Activated naive CD4-positive, alpha-beta T cell (primary cell): ENCODE measurements around the gene RNU5B-1.
A peak's percentile ranks its signal among the peaks of the same experiment; 100 is the strongest.

Source experiments
- DNase-seq, 4 experiments: peaks; one replicate each; lab custom pipeline; 2025; lab: John Stamatoyannopoulos, UW

The RNU5B-1 gene

GRCh38 chr15:65289261-65289854, 15.1 kb upstream of the RNU5B-1 start:
- DNase-seq = no peak

- no peak for DNase-seq
These were observed 14.2 kb upstream of the RNU5B-1 start for GRCh38 chr15:65290228-65290627.

GRCh38 chr15:65292938-65293518, 11.4 kb upstream of the RNU5B-1 start:
- no peak for DNase-seq

- DNase-seq = no peak
These were observed 5.7 kb upstream of the RNU5B-1 start for GRCh38 chr15:65298731-65299130.

- DNase-seq = no peak
These were observed 3.5 kb upstream of the RNU5B-1 start for GRCh38 chr15:65300924-65301441.

GRCh38 chr15:65302061-65302460, 2.4 kb upstream of the RNU5B-1 start:
- no peak for DNase-seq

- DNase-seq = no peak
These were observed 643 bp upstream of the RNU5B-1 start for GRCh38 chr15:65303687-65304380.

GRCh38 chr15:65305150-65305758, 777 bp downstream of the RNU5B-1 start:
- DNase-seq = no peak

GRCh38 chr15:65305776-65306175, 1.3 kb downstream of the RNU5B-1 start:
- DNase-seq = no peak

- no peak for DNase-seq
These were observed 2.1 kb downstream of the RNU5B-1 start for GRCh38 chr15:65306551-65306950.

- no peak for DNase-seq
These were observed 3.5 kb downstream of the RNU5B-1 start for GRCh38 chr15:65307978-65308377.

- no peak for DNase-seq
These were observed 5.5 kb downstream of the RNU5B-1 start for GRCh38 chr15:65309882-65310418.

- no peak for DNase-seq
These were observed 6.1 kb downstream of the RNU5B-1 start for GRCh38 chr15:65310431-65311137.

GRCh38 chr15:65311760-65312159, 7.3 kb downstream of the RNU5B-1 start:
- no peak for DNase-seq

GRCh38 chr15:65312400-65312916, 8.0 kb downstream of the RNU5B-1 start:
- no peak for DNase-seq

- DNase-seq = peak; percentile 34 to 59 (median 44)
These were observed 14.4 kb downstream of the RNU5B-1 start for GRCh38 chr15:65318870-65319356.

GRCh38 chr15:65323071-65323511, 18.6 kb downstream of the RNU5B-1 start:
- DNase-seq = no peak

- no peak for DNase-seq
These were observed 21.6 kb downstream of the RNU5B-1 start for GRCh38 chr15:65326117-65326526.

GRCh38 chr15:65326818-65327217, 22.3 kb downstream of the RNU5B-1 start:
- no peak for DNase-seq

GRCh38 chr15:65327651-65328393, 23.3 kb downstream of the RNU5B-1 start:
- DNase-seq = no peak
